A549 treated with AZD2906 at 1 μM for 4 hours (cell line): ENCODE data around the gene HPS6. TPM values are rescaled to one million over a fixed set of nuclear protein-coding genes. Genes with fewer than 3 reads are reported as not detected.

Experiments used
- total RNA-seq: library from RNA; stranded (reverse); fragments of 200-300 nt; extraction: Qiagen RNA extraction; gene quantifications from 5 replicates; pipeline ENCODE4 v1.2.3, GENCODE V29; 2022

HPS6 gene
- 27.6 to 38.9 TPM (median 36.3 TPM) in 5 replicates for total RNA-seq

GRCh38 chr10:102064868-102065560, at the start of gene HPS6:
HPS6 (plus strand) TSS chr10:102065349; CDS start chr10:102065475, 126 bp downstream.

DNA sequence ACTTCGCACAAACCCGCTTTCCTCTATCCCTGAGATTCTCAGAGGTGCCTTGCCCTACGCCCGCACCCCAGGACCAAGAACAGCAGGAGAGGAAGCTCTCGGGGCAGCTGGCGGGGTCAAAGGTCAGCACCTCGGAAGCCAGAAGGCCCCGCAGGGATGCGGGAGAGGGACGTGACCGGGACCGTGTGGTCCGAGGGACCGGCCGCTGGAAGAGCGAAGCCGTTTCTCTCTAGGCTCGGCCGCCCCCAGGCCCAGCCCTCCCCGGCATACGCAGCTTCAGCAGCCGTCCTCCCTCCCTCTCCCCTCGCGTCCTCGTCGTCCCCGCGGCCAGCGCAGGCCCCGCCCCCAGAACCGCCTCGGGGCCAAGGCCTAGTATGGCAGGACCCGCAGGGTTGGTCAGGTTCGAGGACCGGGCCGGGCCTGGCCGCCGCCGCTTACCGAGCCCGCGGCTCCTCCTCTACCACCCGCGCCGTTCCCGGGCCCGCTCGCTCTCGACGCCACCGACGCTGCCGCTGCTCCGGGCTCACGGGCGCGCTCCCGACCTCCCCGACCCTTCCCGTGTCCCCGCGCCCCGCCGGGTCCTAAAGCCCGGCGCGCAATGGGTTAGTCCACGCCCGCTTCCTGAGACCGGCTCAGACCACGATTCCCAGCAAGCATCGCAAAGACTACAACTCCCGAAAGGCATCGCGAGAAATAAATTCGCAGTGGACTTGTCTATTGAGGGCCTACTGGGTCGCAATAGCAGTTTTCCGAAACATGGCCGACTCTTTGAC, 9.3 kb upstream of the HPS6 start, which contains the start of gene ARMH3:
Gene ARMH3, minus strand, starts transcription at position 527 of the 773 bp plus-strand sequence. CDS start 16,059 bp downstream, outside the sequence.

Other genes with a start within 250 kb of the HPS6 start
- gene OGA, start 246.9 kb upstream of the HPS6 start, total RNA-seq: 63.4 to 85.8 TPM (median 65.4 TPM) in 5 replicates
- gene KCNIP2, start 221.5 kb upstream of the HPS6 start, total RNA-seq: 0.35 to 0.60 TPM (median 0.47 TPM) in 5 replicates
- 9.6 to 12.1 TPM (median 11.1 TPM) in 5 replicates for gene ARMH3, start 9.2 kb upstream of the HPS6 start, total RNA-seq
- 26.8 to 36.2 TPM (median 31.9 TPM) in 5 replicates for gene LDB1, start 55.0 kb downstream of the HPS6 start, total RNA-seq
- gene PPRC1, start 67.7 kb downstream of the HPS6 start, total RNA-seq: 45.5 to 61.2 TPM (median 56.3 TPM) in 5 replicates
- 141 to 177 TPM (median 158 TPM) in 5 replicates for gene NOLC1, start 87.0 kb downstream of the HPS6 start, total RNA-seq
- gene ELOVL3, start 160.9 kb downstream of the HPS6 start, total RNA-seq: 0.21 to 0.39 TPM (median 0.25 TPM) in 5 replicates
- 0.55 to 1.3 TPM (median 1.1 TPM) in 5 replicates for gene PITX3, start 176.2 kb downstream of the HPS6 start, total RNA-seq
- gene GBF1, start 180.2 kb downstream of the HPS6 start, total RNA-seq: 22.8 to 26.4 TPM (median 23.9 TPM) in 5 replicates